ENCODE measurements around the gene METTL14.

- TF ChIP-seq CTCF (IDR thresholded peaks at IDR 0.05) (no peak), POLR2A (IDR thresholded peaks at IDR 0.05) (no peak)
Measured at GRCh38 chr4:118736900-118737299, 51.7 kb downstream of the METTL14 start.

Data from lower leg skin (tissue), 3 donors.